ENCODE measurements around the gene CHKB.

Gene CHKB

GRCh38 chr22:50531962-50532674 lies 50.5 kb downstream of the CHKB start:
- Histone ChIP-seq H3K4me1 (ENCODE audit: control insufficient read depth, insufficient read depth, low read length) (no peaks in the 10 kb centered on the region; the same call in 1 of the 2 replicates), H3K27ac (ENCODE audit: extremely low read depth, low read depth, low read length) (no peak overlapping the region), H3K36me3 (ENCODE audit: control insufficient read depth in 2 of 2, insufficient read depth in 1 of 2, low read length in 2 of 2) (no peaks in the 10 kb centered on the region), H3K9me3 (ENCODE audit: control insufficient read depth, insufficient read depth, low read depth, low read length) (no peaks in the 10 kb centered on the region), H3K4me3 (ENCODE audit: low read depth, low read length) (no peak overlapping the region)
- TF ChIP-seq BCL11A (tag by site-specific recombination; IDR thresholded peaks at IDR 0.05; ENCODE audit: low read depth) = no peak
- no peak for TF ChIP-seq ZNF776 (tag by site-specific recombination; IDR thresholded peaks at IDR 0.05; ENCODE audit: borderline replicate concordance)
- no peak for TF ChIP-seq TRIM28 (IDR thresholded peaks at IDR 0.05; ENCODE audit: borderline replicate concordance, low read length)
- TF ChIP-seq ZNF155 (tag by site-specific recombination; IDR thresholded peaks at IDR 0.05) = no peak
- TF ChIP-seq OVOL3 (tag by site-specific recombination; IDR thresholded peaks at IDR 0.05) = no peak
- TF ChIP-seq ZNF561 (tag by site-specific recombination; IDR thresholded peaks at IDR 0.05; ENCODE audit: borderline replicate concordance) = no peak
- TF ChIP-seq ZNF785 (tag by site-specific recombination; IDR thresholded peaks at IDR 0.05) = no peak
- no peak for TF ChIP-seq ZNF280D (tag by site-specific recombination; IDR thresholded peaks at IDR 0.05)
- TF ChIP-seq ZSCAN23 (tag by site-specific recombination; IDR thresholded peaks at IDR 0.05) = no peak
- TF ChIP-seq ZNF580 (tag by site-specific recombination; IDR thresholded peaks at IDR 0.05) = no peak
- TF ChIP-seq KLF10 (tag by site-specific recombination; IDR thresholded peaks at IDR 0.05) = no peak
- no peak for TF ChIP-seq ZBTB21 (tag by site-specific recombination; IDR thresholded peaks at IDR 0.05)
- no peak for TF ChIP-seq ZFHX2 (tag by site-specific recombination; conservative IDR thresholded peaks at IDR 0.05)
- TF ChIP-seq CTCF (tag by site-specific recombination; IDR thresholded peaks at IDR 0.05) = no peak
- no peak for TF ChIP-seq ZNF26 (tag by site-specific recombination; IDR thresholded peaks at IDR 0.05)
- no peak for TF ChIP-seq ZNF48 (tag by site-specific recombination; IDR thresholded peaks at IDR 0.05)
- CTCF ChIA-PET = no interaction called here
- POLR2A ChIA-PET = interaction anchor here (0.7 kb wide), 1 partner anchor 57 kb away, joined by 3 read pairs; no protein-coding TSS in a partner anchor

GRCh38 chr22:50531546-50531961 lies 51.1 kb downstream of the CHKB start:
- TF ChIP-seq SALL2 (tag by site-specific recombination; IDR thresholded peaks at IDR 0.05; ENCODE audit: borderline replicate concordance) (no peak), REST (tag by site-specific recombination; IDR thresholded peaks at IDR 0.05) (no peak), PRDM1 (tag by site-specific recombination; IDR thresholded peaks at IDR 0.05) (no peak), ZBTB48 (tag by site-specific recombination; IDR thresholded peaks at IDR 0.05) (no peak), KLF16 (tag by site-specific recombination; IDR thresholded peaks at IDR 0.05) (no peak), KLF1 (tag by site-specific recombination; IDR thresholded peaks at IDR 0.05) (no peak)
- H3K27ac ChIP-seq (ENCODE audit: extremely low read depth, low read depth, low read length) = no peak overlapping the region
- H3K4me1 ChIP-seq (ENCODE audit: control insufficient read depth, insufficient read depth, low read length) = no peaks in the 10 kb centered on the region; the same call in 1 of the 2 replicates
- ChIA-PET POLR2A (interaction anchor here (0.7 kb wide), 1 partner anchor 58 kb away, joined by 3 read pairs; no protein-coding TSS in a partner anchor), CTCF (no interaction called here)
- no peak overlapping the region for H3K4me3 ChIP-seq (ENCODE audit: low read depth, low read length)
- no peaks in the 10 kb centered on the region for H3K36me3 ChIP-seq (ENCODE audit: control insufficient read depth in 2 of 2, insufficient read depth in 1 of 2, low read length in 2 of 2)
- no peaks in the 10 kb centered on the region for H3K9me3 ChIP-seq (ENCODE audit: control insufficient read depth, insufficient read depth, low read depth, low read length)
